Measurements from ENCODE around the gene COBL.

The COBL gene

GRCh38 chr7:51325261-51325676 lies 8.7 kb upstream of the COBL start:
- DNase-seq, result no peak

GRCh38 chr7:51324206-51324898 lies 7.7 kb upstream of the COBL start:
- no peak for DNase-seq

GRCh38 chr7:51321961-51322515 lies 5.4 kb upstream of the COBL start:
- DNase-seq, result no peak

DNA sequence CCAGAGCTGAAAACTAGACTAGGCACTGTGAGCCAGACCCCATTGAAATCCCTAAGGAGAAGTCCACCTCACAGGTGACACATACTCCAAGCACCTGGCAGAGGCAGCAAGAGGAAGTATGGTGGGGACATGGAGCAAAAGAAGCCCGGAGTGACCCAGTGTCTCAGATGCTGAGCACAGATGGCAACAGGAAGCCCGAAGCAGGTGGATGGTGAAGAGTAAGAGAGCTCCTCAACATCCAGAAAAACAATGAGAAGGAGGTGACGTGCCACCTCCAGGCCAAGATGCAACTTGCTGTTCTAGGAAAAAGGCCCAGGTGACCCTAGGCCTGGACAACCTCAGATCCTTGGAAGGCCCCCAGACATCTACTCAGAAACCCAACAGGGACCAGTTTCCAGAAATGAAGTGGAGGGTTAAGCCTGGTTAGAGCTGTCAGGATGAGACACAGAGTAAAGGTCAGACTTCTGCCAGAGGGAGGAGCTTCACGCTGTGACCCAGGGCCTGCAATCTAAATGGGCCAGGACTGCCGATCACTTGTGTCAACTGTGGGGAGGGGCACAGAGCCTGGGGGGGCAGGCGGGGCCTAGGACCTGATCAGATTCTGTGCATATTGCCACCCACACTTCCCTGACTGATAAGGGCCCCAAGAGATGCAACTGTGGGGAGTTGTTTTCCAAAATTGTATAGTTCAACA lies 2.4 kb upstream of the COBL start:
- no peak for DNase-seq

DNA sequence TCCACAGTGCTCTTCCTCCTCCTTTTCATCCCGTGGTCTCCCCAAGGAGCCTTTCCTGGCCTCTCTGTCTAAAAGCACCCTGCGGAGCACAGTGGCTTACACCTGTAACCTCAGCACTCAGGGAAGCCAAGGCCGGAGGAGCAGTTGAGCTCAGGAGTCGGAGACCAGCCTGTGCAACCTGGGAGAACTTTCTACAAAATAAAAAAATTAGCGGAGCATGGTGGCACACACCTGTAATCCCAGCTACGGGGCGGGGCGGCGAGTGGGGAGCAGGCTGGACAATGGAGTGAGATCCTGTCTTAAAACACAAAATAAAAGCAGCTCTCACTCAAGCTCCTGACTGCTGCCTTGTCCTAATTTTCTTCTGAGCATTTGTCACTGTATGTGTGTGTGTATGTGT lies 1.4 kb upstream of the COBL start:
- DNase-seq, result no peak

DNA sequence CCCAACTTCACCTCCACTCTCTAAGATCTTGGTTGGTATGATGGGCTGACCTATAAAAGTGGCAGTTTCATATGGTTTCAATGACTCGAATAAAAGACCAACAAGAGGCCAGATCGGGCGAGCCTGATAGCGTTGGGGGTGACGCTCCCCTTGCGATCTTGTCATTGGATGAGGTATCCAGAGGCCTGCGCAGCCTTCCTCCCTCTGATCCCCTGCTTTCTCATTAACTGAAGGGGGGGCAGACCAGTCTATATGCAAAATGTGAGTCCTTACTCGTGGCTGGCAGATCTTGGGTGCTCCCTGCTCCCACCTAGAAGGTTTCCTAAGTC lies 937 bp upstream of the COBL start:
- DNase-seq, result no peak

GRCh38 chr7:51316262-51316665 lies 345 bp downstream of the COBL start:
- DNase-seq, result no peak

- DNase-seq, result no peak
Observed at GRCh38 chr7:51315393-51316261, 982 bp downstream of the COBL start.

GRCh38 chr7:51314726-51315125 lies 1.9 kb downstream of the COBL start:
- DNase-seq, result no peak

- DNase-seq, result no peak
Observed at GRCh38 chr7:51313738-51314425, 2.7 kb downstream of the COBL start.

DNA sequence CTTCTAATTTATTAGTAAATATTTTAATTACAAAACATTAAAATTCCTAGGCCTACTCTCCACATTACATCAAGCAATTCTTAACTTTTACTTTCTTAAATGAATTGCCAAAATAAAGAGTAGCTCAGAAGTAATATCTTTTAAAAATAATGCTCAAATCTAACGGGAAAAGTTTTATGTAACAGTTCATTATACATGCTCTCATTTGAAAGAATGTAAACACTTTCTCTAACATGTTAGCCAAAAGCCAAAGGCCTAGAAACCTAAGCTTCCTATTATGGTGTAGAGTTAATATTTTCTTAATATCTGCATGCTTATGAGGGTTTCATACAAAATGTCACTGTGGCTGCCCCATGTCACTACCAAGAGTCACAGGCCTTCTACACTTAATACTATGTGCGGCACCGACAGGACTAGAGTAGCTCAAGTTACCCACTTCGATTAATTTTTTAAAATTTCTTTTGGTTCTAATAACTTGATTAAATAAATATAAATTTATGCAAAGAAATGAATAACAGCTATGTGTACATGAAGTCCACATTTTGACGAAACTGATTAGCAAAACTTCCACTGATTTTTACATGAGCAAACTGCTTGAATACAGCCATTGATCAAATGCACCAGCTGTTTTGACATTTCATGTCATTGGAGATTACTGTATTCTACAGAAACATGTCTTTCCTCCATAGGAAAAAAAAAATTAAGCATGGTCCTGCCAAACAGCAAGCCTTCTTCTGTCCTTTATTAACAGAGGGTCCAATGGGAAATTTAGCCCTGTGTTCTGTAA lies 3.5 kb downstream of the COBL start:
- no peak for DNase-seq

DNA sequence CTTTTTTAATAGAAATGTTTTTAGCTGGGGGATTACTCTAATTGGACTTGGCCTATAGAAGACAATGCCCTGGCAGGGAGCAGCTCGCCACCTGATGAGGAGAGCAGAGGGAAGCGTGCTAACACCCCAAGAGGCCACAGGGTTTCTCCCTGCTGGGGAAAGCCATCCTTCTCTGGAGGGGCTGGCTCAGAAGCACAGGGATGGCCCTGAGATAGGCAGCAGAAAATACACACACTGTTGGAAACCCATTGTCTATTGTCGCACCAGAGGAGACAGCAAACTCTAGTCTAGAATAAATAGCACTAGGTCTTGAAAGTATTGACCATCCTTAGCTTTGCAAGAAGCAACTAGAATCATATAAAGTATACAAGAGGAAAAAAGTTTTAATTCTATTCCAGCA lies 5.4 kb downstream of the COBL start:
- no peak for DNase-seq

GRCh38 chr7:51310131-51310583 lies 6.5 kb downstream of the COBL start:
- no peak for DNase-seq

- no peak for DNase-seq
Observed at GRCh38 chr7:51309361-51310130, 7.1 kb downstream of the COBL start.

DNA sequence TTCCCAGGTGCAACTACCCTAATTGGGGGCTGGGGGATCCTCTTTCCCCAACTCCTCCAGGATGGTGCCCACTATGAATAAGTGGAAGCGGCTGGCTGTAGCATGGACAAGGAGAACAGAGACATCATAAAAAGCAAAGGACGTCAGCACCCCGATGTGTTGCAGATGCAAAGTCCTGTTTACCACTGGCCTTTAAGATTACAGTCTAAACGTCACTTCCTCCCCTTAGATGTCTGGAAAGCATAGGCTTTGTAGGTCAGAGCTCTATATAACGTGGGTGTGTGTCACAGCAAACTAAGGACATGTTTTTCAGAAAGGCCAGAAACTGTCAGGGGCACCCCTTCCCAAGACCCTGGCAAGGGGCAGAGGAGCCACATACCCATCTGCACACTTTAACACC lies 7.9 kb downstream of the COBL start:
- DNase-seq, result no peak

DNA sequence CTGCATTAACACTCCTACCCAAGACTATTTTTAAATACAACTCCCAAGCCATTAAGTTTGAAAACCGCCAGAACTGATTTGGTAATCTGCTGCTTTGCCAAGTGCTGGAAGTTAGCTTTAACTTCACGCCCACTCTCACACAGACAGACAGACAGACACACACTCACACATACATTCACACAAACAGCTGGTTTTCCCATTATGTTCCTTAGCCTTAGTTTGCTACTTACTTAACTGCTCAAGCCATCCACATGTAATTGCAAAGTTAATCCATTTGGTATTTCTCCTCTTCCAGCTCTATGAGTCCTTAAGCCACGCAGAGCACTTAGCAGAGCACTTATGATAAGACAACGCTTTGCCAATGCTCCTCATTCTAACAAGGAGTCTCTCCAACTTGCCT lies 8.3 kb downstream of the COBL start:
- no peak for DNase-seq

DNA sequence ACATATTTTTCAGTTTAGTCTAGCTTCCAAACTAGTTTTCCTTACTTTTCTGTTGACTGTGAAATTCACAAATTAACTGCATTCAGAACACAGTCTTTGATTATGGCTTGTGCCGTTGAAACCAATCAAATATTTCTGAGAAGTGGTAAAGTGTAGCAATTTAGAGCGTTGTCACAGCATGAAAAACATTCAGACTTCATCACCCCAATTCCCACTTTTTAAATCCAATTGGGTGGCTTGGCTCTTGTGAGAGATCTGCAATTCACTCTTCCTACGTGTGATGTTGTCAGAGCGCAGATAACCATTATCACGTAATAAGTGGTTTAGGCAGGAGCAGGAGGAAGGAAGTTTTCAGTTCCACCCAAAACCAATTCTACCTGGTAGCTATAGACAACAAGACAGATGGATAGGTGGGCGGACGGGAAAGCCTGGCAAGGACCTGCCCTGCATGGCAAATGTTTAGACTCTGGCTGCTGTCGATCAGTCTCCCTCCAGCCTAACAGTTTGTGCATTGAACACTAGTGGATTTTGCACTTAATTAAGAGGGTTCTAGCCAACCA lies 8.9 kb downstream of the COBL start:
- DNase-seq, result no peak

GRCh38 chr7:51306761-51307160 lies 9.8 kb downstream of the COBL start:
- DNase-seq, result no peak

GRCh38 chr7:51304729-51305128 lies 11.9 kb downstream of the COBL start:
- no peak for DNase-seq

GRCh38 chr7:51303142-51303525 lies 13.5 kb downstream of the COBL start:
- no peak for DNase-seq

DNA sequence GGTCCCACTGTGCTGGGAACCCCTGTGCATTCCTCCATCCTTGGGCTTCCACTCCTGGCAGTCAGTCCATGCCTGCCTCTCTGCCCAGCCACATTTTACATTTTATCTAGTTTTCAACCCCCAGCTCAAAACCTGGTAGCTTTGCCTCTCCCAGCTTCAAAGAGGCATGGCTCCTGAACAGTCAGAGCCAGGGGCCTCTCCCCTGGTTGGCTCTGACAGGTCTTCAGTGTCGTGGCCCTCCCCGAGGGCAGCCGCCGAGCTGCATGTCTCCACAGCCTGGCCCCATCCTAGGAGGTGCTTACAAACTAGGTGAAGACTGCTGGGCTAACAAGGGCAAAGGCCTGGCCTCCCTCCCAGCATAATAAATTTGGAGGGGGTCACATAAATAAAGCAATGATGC lies 14.8 kb downstream of the COBL start:
- DNase-seq, result no peak

All from activated CD8-positive, alpha-beta memory T cell treated with anti-CD3 and anti-CD28 coated beads for 24 hours (primary cell).